Liver (tissue), 3 donors: ENCODE data around the gene RNU6-9.

Experiments used
- FOXA1 ChIP-seq: IDR thresholded peaks from 2 replicates; pipeline ENCODE4 v1.6.1; 2016; ENCODE audit warnings: antibody characterized with exemption
- GABPA ChIP-seq, 2 donors: IDR thresholded peaks in 1 of 2; conservative IDR thresholded peaks in 1 of 2; 2 replicates each; pipeline ENCODE4 v1.6.1; 2016; ENCODE audit warnings: antibody characterized with exemption in 2 of 2, mild to moderate bottlenecking in 1 of 2, moderate library complexity in 1 of 2
- JUND ChIP-seq, 2 donors: IDR thresholded peaks; 2 replicates each; pipeline ENCODE4 v1.6.1; 2016; ENCODE audit warnings: antibody characterized with exemption in 2 of 2
- SP1 ChIP-seq: IDR thresholded peaks from 2 replicates; pipeline ENCODE4 v1.6.1; 2018; ENCODE audit warnings: antibody characterized with exemption, mild to moderate bottlenecking
- YY1 ChIP-seq: IDR thresholded peaks from 2 replicates; pipeline ENCODE4 v1.6.1; 2016; ENCODE audit warnings: antibody characterized with exemption, mild to moderate bottlenecking
- TF ChIP-seq, protein P1 (sequence below): fragments of 150-350 bp; IDR thresholded peaks from 2 replicates; pipeline ENCODE4 v1.5.1; 2017; ENCODE audit warnings: improper control_type of control experiment, low read depth, low read length; ENCODE audit not compliant: missing input control
- TF ChIP-seq, protein P2 (sequence below): IDR thresholded peaks from 2 replicates; pipeline ENCODE4 v1.6.1; 2016; ENCODE audit warnings: antibody characterized with exemption, mild to moderate bottlenecking
- TF ChIP-seq, protein P3 (sequence below): IDR thresholded peaks from 2 replicates; pipeline ENCODE4 v1.6.1; 2016; ENCODE audit warnings: antibody characterized with exemption
- TF ChIP-seq, protein P4 (sequence below): IDR thresholded peaks from 2 replicates; pipeline ENCODE4 v1.6.1; 2016; ENCODE audit warnings: antibody characterized with exemption
- TF ChIP-seq, protein P5 (sequence below): IDR thresholded peaks from 2 replicates; pipeline ENCODE4 v1.6.1; 2016; ENCODE audit warnings: antibody characterized with exemption
- donor health status: healthy.
- donor health status: healthy.

DNA sequence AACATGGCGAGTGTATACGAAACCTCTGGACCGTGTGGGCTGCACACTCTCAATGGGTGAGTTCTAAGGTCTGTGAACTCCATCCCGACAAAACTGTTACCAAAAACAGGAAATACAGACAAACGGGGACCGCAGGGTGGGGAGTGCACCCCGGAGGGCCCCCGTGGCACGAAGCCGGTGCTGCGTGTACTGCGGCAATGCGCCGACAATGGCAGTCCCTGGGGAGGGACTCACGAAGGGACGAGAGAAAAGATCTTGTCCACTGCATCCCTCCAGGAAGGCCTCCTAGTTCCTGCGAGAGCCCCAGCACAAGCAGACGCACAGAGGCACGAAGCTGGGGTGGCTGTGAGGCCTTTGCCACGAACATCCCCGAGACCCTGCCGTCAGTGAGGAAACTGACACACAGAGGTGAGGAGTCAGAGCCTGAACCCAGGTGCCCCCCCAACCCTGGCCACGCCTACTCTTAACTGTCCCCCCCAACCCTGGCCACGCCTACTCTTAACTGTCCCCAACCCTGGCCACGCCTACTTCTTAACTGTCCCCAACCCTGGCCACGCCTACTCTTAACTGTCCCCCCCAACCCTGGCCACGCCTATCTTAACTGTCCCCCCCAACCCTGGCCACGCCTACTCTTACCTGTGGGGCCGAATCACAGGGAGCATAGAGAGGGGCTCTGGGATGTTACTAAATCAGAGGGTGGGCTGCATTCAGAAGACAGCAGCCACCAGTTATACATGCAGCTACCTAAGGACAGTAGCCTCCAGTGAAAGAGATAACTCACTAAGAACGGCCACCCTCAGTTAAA is 4.5 kb upstream of the RNU6-9 start:
- TF ChIP-seq, protein P1, sequence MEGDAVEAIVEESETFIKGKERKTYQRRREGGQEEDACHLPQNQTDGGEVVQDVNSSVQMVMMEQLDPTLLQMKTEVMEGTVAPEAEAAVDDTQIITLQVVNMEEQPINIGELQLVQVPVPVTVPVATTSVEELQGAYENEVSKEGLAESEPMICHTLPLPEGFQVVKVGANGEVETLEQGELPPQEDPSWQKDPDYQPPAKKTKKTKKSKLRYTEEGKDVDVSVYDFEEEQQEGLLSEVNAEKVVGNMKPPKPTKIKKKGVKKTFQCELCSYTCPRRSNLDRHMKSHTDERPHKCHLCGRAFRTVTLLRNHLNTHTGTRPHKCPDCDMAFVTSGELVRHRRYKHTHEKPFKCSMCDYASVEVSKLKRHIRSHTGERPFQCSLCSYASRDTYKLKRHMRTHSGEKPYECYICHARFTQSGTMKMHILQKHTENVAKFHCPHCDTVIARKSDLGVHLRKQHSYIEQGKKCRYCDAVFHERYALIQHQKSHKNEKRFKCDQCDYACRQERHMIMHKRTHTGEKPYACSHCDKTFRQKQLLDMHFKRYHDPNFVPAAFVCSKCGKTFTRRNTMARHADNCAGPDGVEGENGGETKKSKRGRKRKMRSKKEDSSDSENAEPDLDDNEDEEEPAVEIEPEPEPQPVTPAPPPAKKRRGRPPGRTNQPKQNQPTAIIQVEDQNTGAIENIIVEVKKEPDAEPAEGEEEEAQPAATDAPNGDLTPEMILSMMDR: no peak
- TF ChIP-seq, protein P2, sequence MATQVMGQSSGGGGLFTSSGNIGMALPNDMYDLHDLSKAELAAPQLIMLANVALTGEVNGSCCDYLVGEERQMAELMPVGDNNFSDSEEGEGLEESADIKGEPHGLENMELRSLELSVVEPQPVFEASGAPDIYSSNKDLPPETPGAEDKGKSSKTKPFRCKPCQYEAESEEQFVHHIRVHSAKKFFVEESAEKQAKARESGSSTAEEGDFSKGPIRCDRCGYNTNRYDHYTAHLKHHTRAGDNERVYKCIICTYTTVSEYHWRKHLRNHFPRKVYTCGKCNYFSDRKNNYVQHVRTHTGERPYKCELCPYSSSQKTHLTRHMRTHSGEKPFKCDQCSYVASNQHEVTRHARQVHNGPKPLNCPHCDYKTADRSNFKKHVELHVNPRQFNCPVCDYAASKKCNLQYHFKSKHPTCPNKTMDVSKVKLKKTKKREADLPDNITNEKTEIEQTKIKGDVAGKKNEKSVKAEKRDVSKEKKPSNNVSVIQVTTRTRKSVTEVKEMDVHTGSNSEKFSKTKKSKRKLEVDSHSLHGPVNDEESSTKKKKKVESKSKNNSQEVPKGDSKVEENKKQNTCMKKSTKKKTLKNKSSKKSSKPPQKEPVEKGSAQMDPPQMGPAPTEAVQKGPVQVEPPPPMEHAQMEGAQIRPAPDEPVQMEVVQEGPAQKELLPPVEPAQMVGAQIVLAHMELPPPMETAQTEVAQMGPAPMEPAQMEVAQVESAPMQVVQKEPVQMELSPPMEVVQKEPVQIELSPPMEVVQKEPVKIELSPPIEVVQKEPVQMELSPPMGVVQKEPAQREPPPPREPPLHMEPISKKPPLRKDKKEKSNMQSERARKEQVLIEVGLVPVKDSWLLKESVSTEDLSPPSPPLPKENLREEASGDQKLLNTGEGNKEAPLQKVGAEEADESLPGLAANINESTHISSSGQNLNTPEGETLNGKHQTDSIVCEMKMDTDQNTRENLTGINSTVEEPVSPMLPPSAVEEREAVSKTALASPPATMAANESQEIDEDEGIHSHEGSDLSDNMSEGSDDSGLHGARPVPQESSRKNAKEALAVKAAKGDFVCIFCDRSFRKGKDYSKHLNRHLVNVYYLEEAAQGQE: no peak
- TF ChIP-seq, protein P3, sequence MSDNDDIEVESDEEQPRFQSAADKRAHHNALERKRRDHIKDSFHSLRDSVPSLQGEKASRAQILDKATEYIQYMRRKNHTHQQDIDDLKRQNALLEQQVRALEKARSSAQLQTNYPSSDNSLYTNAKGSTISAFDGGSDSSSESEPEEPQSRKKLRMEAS: no peak
- no peak for TF ChIP-seq FOXA1
- TF ChIP-seq, protein P4, sequence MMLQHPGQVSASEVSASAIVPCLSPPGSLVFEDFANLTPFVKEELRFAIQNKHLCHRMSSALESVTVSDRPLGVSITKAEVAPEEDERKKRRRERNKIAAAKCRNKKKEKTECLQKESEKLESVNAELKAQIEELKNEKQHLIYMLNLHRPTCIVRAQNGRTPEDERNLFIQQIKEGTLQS: no peak
- no peak for TF ChIP-seq YY1
- no peak for TF ChIP-seq SP1
- TF ChIP-seq JUND (IDR thresholded peaks at IDR 0.05): no peak
- no peak for TF ChIP-seq GABPA (IDR thresholded peaks at IDR 0.05 in 1 of 2, conservative IDR thresholded peaks at IDR 0.05 in 1 of 2)
- TF ChIP-seq, protein P5, sequence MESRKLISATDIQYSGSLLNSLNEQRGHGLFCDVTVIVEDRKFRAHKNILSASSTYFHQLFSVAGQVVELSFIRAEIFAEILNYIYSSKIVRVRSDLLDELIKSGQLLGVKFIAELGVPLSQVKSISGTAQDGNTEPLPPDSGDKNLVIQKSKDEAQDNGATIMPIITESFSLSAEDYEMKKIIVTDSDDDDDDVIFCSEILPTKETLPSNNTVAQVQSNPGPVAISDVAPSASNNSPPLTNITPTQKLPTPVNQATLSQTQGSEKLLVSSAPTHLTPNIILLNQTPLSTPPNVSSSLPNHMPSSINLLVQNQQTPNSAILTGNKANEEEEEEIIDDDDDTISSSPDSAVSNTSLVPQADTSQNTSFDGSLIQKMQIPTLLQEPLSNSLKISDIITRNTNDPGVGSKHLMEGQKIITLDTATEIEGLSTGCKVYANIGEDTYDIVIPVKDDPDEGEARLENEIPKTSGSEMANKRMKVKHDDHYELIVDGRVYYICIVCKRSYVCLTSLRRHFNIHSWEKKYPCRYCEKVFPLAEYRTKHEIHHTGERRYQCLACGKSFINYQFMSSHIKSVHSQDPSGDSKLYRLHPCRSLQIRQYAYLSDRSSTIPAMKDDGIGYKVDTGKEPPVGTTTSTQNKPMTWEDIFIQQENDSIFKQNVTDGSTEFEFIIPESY: no peak
